ENCODE measurements around the gene CELF2.
"Not testable (repeated sequence)": the region's sequence is repeated elsewhere in the genome, so short reads cannot be mapped to it uniquely, and the experiment has no call there.

Gene CELF2

DNA sequence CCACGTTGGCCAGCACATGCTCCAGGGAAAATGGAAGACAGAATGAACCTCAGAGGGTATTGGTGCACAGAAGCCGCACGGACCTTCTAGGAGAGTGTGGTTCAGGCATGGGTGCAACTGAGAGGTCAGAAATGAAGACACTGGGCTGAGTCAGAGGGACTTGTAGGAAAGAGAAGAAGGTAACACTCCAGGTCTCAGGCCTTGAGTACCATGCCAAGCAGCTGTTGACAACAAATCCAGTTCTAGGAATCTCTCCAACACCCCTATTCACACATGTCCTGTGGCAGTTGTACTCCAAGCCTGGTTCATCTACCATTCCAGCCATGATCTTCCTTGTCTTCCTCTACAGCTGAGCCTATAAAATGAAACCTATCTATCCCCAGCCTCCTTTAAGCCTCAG is 342.2 kb downstream of the CELF2 start:
- TF ChIP-seq, protein P1, sequence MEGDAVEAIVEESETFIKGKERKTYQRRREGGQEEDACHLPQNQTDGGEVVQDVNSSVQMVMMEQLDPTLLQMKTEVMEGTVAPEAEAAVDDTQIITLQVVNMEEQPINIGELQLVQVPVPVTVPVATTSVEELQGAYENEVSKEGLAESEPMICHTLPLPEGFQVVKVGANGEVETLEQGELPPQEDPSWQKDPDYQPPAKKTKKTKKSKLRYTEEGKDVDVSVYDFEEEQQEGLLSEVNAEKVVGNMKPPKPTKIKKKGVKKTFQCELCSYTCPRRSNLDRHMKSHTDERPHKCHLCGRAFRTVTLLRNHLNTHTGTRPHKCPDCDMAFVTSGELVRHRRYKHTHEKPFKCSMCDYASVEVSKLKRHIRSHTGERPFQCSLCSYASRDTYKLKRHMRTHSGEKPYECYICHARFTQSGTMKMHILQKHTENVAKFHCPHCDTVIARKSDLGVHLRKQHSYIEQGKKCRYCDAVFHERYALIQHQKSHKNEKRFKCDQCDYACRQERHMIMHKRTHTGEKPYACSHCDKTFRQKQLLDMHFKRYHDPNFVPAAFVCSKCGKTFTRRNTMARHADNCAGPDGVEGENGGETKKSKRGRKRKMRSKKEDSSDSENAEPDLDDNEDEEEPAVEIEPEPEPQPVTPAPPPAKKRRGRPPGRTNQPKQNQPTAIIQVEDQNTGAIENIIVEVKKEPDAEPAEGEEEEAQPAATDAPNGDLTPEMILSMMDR (conservative IDR thresholded peaks at IDR 0.05; ENCODE audit: low read depth), result no peak
- no peak for DNase-seq (ENCODE audit: low spot score)
- ChIA-PET CTCF (no interaction called here), POLR2A (ENCODE audit: low non-redundant PET) (no interaction called here)
- H3K27ac ChIP-seq, result no peak overlapping the region

DNA sequence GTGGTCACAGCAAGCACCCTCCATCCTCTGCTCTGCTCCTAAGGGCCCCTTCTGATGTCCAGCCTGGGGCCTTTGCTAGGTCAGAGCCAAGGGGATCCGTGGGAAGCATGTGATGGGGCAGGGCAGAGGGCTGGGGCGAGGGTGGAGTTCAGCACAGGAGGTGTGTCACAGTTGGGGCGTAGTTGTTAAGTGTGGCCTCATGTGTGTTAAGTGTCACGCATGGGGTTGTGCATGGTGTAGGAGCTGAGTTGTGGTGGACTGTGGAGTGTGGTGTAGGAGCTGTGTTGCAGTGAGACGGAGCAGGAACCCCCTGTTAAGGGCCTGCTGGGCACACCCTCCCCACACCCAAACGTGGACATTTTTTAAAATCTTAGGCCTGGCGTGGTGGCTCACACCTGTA is 345.8 kb downstream of the CELF2 start:
- TF ChIP-seq, protein P1 (conservative IDR thresholded peaks at IDR 0.05; ENCODE audit: low read depth), result no peak
- ChIA-PET CTCF (no interaction called here), POLR2A (ENCODE audit: low non-redundant PET) (no interaction called here)
- H3K27ac ChIP-seq, result no peak overlapping the region
- DNase-seq (ENCODE audit: low spot score), result no peak

DNA sequence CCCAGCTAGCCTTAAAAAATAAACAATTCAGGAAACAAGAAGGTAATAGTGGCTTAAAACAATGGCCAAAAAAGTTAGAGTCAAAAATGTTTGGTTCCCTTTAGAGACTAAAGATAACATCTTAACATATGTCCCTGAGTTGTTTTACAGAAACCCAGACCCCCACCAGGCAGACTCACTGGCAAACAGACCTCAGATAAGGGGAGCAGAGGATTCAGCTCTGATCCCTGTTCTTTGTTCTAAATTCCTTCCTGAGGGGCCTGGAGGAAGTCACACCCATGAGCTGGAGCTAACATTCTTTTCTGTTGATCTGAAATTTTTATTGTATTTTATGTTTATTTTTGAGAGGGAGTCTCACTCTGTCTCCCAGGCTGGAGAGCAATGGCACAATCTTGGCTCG is 346.6 kb downstream of the CELF2 start:
- DNase-seq (ENCODE audit: low spot score), result no peak
- no peak overlapping the region for H3K27ac ChIP-seq
- TF ChIP-seq, protein P1 (conservative IDR thresholded peaks at IDR 0.05; ENCODE audit: low read depth), result no peak
- POLR2A ChIA-PET (ENCODE audit: low non-redundant PET), result no interaction called here
- CTCF ChIA-PET, result no interaction called here

DNA sequence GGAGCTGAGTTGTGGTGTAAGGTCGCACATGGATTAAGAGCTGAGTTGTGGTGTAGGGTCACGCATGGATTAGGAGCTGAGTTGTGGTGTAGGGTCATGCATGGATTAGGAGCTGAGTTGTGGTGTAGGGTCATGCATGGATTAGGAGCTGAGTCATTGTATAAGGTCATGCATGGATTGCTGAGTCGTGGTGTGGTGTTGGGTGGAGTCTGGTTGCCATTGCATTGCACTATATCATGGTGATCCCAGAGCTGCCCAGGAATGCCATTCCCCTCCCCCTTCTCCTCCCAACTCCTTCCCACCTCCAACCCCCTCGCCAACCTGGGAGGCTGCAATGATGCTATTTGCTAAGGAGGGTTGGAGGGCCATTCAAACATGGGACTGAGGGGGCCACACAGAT is 349.2 kb downstream of the CELF2 start:
- DNase-seq (ENCODE audit: low spot score); H3K27ac ChIP-seq; CTCF ChIA-PET; POLR2A ChIA-PET (ENCODE audit: low non-redundant PET): not testable (repeated sequence)

DNA sequence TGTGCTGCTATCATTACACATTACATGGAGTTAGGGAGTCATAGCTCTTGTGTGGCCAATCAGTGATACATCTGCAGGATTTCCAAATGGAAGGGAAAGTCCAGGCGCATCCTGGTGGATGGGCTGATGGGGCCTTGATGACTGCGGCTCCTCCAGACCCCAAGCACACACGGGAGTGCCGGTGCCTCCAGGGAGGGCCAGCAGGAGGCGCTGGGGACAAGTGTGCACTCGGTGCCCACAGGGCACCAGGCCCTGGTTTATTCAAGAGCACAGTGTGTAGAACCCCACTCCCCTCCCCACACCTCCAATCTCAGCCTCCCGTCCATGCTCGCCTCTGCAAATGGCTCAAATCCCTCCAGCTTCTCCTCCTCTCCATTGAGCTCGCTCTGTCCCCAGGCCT is 349.8 kb downstream of the CELF2 start:
- ChIA-PET CTCF (no interaction called here), POLR2A (ENCODE audit: low non-redundant PET) (no interaction called here)
- no peak for DNase-seq (ENCODE audit: low spot score)
- no peak overlapping the region for H3K27ac ChIP-seq
- TF ChIP-seq, protein P1 (conservative IDR thresholded peaks at IDR 0.05; ENCODE audit: low read depth), result no peak

DNA sequence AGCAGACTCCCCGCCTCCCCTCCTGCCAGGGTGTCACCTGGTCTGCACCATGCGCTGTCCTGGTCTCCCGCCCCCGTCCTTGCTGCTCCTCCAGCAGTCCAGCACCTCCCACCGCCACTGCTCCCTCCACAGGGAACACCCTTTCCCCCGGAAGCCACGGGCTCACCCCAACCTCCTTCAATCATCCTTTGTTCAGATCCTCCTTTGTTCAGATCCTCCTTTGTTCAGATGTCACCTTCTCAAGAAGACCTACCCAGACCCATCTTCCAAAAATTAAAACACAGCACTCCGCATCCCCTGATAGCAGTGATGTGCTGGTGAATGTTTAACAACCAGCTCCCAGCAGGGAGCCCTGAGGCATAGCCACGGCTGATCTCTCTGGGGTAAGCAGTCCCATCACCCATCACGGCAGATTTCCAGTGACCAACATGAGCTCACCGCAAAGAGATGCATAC is 356.1 kb downstream of the CELF2 start:
- ChIA-PET CTCF (no interaction called here), POLR2A (ENCODE audit: low non-redundant PET) (no interaction called here)
- no peak for DNase-seq (ENCODE audit: low spot score)

DNA sequence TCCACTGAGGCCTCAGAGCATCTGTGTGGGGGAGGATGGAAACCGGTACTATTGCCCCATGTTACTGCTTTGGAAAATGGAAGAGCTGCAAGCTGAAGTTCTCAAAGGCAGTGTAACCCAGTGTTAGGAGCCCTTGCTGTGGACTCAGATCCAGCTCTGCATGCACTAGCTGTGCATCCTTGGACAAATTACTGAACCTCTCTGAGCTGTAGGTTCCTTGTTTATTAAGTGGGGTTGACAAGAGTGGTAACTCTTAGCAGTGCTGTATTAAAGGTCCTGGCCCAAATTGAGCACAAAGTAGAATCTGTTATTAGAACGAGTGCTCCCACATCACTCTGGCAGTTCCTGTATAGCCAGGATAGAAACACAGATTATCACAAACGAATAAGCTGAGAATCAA is 359.6 kb downstream of the CELF2 start:
- POLR2A ChIA-PET (ENCODE audit: low non-redundant PET), result no interaction called here
- CTCF ChIA-PET, result no interaction called here
- no peak overlapping the region for H3K27ac ChIP-seq
- no peak for DNase-seq (ENCODE audit: low spot score)
- TF ChIP-seq, protein P1 (conservative IDR thresholded peaks at IDR 0.05; ENCODE audit: low read depth), result no peak

More for the DNA sequence above, 356.1 kb downstream of the CELF2 start:
- no peak overlapping the region for H3K27ac ChIP-seq
- TF ChIP-seq, protein P1 (conservative IDR thresholded peaks at IDR 0.05; ENCODE audit: low read depth), result no peak

Data from RWPE1 (cell line).